Stimulated activated CD4-positive, alpha-beta T cell treated with anti-CD3 and anti-CD28 coated beads, Interleukin-12 subunit alpha, Interleukin-12 subunit beta, amount 100 ng/mL, for 24 hours (primary cell): ENCODE results near the gene POPDC2.
"Not testable (repeated sequence)": the region's sequence is repeated elsewhere in the genome, so short reads cannot be mapped to it uniquely, and the experiment has no call there.

Experiments
- DNase-seq, 2 experiments: peaks; one replicate each; pipeline ENCODE4 v3.0.0-alpha.2; 2020; ENCODE audit warnings: low read depth in 2 of 2

The POPDC2 gene

GRCh38 chr3:119660474-119661440 lies at the start of gene POPDC2:
POPDC2 (minus strand) TSS chr3:119660589; CDS start chr3:119660423, 166 bp downstream.
- no peak for DNase-seq

- DNase-seq: no peak
These were observed 43.6 kb upstream of the POPDC2 start for GRCh38 chr3:119703820-119704531.

DNA sequence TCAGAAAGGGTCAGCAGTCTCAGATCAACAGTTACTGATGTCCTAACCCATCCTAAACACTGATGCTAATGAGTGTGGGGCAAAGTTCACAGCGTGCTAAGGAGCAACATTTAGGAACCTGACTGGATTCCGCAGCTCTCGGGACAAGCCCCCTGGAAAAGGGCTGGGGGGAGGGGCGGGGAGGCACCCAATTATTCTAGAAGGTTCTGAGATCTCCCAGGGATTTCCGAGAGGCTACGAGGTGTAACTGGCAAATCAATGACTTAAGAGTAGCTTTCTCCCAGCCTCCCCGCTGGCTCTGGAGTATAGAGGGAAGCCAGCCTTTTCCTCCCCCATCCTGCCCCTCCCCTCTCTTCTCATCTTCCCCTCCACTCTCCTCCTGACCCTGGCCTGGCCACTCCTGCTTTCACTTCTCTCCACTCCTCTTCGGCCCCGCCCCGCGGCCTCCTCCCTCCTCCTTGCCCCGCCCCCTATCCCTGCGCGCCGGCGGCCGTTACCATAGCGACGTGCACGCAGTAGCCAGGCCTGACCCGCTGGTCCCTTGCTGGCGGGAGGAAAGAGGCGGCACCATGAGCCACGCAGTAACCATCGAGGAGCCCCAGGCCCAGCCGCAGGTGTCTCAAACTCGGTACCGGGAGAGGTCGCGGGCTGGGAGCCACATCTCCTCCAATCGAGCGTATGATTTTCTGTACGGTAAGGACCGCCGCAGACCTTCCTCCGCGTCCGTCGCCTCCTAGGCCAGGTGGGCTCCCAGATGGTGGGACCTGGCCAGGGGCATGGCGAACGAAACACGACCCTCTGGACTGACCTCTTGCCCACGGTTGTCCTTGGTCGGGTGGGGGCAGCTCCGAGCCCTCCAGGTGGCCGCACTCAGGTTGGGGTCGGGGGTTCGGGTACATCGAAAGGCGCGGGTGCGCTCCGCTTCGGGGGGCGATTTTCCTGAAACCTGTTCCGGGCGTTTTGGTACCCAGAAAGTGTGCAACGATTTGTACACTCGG lies 42.4 kb upstream of the POPDC2 start, which contains the start of gene CFAP91:
CFAP91 (plus strand) TSS at position 493 of the 998 bp plus-strand sequence; CDS start at position 570, 77 bp downstream.
- peak; percentile 57 to 83 for DNase-seq

DNA sequence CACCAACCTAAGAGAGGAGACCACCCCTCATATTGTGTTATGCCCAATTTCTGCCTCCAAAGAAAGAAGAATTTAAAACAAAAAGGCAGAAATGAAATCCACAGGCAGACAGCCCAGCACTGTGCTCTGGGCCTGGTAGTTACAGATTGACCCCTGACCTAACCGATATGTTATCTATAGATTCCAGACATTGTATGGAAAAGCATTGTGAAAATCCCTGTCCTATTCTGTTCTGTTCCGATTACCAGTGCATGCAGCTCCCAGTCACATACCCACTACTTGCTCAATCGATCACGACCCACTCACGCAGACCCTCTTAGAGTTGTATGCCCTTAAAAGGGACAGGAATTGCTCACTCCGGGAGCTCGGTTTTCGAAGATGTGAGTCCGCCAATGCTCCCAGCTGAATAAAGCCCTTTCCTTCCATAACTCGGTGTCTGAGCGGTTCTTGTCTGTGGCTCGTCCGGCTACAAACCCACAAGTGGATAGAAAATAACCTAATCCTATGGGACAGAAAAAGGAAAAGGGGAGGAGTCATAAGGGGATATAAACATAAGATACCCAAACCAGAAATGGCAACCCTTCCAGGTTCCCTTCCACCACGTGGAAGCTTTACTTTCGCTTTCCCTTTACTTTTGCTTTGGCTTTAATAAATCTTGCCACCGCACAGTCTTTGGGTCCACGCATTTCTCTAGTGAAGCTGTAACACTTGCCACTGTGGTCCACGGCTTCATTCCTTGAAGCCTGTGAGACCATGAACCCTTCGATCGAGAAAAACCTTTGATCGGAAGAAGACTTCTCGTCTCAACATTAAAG lies 40.7 kb upstream of the POPDC2 start:
- DNase-seq: no peak

DNA sequence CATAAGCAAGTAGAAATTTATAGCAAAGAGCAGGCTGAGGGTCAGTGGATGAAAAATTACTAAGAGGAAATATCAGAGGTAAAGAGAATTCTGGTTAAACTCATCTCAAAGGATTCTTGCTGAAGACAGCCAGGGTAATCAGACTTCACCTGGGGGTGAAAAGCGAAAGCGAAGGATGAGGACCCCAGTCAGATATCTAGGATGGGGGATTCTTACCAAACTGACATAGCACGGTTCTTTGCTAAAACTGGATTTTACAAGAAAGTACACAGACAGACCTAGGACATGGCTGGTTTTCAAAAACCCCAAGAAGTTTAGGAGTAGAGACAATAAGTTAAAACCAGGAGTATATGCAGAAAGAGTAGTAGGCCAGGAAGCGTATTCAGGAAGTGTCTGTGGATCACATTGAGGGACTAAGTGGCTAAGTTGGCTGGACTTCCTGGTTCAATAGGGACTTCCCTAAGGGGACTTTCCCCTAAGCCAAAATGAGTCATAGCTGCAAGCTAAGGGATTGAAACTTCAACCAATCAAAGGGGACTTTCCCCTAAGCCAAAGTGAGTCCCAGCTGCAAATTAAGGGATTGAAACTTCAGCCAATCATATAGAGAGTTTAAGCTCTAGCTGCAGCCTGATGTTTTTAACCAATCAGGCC lies 40.0 kb upstream of the POPDC2 start:
- DNase-seq: peak; percentile 3 to 16

DNA sequence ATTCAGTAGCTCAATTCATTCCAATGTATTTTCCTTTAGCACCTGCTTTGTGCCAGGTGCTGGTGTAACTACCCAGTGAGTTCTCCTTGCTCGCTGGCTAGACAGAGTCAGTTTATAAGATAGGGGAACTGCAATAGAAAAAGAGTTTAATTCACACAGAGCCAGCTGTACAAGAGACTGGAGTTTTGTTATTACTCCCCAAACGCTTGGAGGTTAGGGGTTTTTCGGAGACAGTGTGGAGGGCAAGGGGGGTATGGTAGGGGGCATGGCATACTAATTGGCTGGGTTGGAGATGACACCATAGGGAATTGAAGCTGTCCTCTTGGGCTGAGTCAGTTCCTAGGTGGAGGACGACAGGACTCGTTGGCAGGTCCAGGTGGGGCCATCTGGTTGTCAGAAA lies 37.0 kb upstream of the POPDC2 start:
- DNase-seq: no peak

DNA sequence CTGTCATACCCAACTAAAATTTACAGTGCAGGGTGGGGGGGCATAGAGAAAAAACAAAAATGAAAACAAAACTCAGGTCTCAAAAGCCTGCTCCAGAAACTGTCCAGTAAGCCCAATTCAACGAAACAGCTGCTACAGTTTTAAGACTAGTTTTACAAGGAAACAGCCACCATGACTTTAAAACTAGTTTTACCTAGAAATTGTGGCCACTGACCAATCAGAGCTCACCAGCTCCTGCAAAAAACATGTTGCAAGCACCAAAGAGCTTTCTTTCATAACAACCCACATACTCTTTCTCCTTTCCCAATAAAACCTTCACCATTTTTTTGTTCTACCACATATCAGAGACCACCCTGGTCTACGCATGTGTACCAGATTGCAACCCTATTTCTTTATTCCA lies 35.1 kb upstream of the POPDC2 start:
- no peak for DNase-seq

DNA sequence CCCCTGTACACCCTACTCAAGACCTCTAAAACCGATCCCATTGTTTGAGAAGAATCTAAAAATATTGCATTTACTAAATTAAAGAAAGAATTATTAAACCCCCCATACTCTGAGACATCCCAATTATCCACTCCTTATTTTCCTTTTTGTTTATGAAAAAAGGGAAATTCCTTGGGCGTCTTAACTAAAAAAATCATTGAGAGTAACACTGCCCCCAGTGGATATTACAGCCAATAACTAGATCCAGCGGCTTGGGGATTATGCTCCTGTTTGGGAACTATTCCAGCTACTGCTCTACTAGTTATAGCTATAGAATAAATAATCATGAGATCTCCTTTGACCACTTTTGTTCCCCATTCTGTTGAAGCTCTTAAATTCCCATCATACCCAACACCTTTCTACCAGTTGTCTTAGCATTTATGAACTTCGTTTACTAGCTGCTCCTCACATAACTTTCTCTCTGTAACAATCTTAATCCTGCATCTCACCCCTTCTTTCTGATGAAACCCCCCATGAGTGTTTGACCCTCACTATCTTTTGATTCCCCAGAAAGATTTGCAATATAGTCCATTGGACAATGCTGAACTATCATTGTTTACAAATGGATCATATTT lies 29.8 kb upstream of the POPDC2 start:
- no peak for DNase-seq

GRCh38 chr3:119683421-119683820 lies 23.0 kb upstream of the POPDC2 start:
- DNase-seq: no peak

DNA sequence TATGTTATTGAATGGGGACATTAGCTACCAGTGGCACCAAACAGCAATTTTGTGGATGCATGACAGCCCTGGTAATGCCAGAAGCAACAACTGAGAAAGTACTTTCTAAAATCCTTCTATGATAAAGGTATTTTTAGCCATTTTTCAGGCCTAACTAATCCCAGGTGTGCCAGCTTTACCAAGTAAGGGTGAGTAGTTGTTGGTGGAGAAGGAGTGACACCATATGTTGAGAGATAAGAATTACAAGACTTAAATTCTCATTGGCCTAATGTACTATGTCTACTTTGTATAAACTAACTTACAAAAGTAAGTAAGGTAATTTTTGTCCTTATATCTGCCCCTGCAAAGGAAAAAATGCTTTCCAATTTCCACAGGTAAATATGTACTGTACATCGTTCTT lies 20.9 kb upstream of the POPDC2 start:
- DNase-seq: no peak

DNA sequence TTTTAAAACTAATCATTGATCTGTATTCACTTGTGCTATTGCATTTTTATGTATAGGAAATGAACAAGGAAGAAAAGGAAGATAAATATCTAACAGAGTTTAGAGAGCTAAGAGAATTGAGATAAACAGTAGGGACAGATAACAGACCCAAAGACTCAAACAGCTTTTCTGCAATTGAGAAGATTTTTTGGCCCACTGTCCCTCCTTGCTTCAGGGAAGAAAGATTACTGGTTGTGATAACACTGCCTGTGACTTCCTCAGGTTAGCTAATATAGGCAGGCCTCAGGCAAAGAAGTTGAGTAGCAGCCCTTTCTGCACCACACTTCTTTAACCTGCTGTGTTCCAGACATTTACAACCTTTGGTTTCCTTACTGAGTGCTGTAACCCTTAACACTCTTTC lies 19.5 kb upstream of the POPDC2 start:
- DNase-seq: no peak

- not testable (repeated sequence) for DNase-seq
These were observed 17.8 kb upstream of the POPDC2 start for GRCh38 chr3:119678209-119678608.

GRCh38 chr3:119677641-119677934 lies 17.2 kb upstream of the POPDC2 start:
- DNase-seq: no peak

DNA sequence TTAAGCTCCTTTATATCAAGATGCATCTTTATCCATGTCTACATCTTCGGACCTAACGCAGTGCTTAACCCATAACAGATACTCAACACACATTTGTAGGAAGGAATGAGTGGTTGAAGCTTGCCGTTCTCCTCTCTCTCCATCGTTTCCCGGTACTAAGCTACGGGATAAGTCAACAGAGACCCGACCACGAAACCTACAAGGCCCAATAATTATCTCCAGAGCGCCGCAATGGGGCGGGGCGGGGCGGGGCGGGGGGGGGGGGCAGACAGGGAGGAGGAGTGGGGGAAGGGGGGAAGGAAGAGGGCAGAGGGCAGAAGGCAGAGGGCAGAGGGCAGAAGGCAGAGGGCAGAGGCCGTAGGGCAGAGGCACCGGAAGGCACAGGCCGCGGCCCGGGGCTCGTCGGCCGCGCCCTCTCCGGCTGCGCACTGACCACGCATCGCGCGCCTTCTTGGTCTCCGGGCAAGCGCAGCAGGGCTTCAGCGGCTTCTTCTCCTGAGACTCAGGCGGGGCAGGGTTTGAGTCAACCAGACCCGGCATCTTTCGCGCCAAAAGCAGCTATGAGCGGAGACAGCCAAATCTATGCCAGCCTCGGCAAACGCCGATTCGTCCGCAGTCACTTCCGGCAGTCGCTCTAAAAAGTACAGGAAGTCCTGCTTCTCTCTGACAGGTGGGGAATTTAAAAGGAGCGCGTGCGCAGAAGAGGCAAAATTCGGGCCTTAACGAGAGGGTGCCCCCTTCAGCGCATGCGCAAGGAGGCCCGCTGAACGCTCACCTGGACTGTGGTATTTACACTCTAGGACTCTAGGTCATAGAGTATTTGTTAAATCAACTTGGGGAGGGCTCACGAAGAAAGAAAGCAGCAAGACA lies 16.6 kb upstream of the POPDC2 start, which contains the start of gene COX17:
COX17 (minus strand) TSS at position 636 of the 870 bp plus-strand sequence; CDS start at position 540, 96 bp downstream.
- DNase-seq: peak; percentile 89 to 90

DNA sequence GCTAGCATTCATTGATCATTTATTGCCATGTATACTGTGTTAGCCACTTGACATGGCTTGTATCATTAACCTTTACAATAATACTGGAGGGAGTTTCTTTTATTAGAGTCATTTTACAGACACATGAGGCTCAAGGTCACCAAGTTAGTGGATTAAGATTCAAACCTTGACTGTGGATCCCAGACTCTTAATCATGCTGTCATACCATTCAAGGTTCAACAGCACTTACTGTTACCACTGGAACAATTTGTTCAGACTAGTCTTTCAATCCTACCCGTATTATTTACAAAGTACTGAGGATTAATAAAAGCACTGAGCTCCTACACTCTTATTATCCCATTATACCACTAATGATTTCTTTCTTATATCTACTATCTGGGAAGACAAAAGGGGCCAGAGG lies 15.6 kb upstream of the POPDC2 start:
- DNase-seq: no peak

DNA sequence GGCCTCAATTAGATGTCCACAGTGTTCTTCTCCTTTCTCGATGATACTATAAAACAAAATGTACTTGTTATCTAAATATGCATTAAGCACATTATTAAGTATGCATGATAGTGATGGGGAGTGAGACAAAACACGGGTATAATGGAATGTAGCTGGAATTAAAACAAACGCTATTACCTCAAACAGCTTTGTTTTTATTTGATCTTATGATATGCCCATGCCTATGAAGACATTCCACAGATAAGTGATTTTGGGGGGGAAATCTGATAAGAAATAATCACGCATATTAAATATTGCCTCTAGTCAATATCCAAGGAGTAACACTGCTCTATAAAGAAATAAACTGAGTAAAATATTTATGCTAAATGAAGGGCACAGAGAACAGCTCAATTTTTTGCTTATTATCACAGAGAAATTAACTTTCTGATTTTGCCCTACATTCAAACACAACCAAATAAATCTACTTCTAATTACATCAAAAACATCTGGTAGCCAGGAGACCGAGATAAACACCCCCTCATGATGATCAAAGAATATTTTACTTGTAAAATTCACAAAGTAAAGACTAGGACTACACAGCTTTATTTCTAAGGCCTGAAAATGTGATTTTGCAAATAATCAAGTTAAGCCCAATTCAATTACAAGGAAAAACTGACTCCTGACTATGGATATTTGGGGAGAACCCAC lies 14.9 kb upstream of the POPDC2 start:
- DNase-seq: no peak

GRCh38 chr3:119673875-119674274 lies 13.5 kb upstream of the POPDC2 start:
- no peak for DNase-seq

GRCh38 chr3:119672776-119673175 lies 12.4 kb upstream of the POPDC2 start:
- DNase-seq: no peak
